Left lobe of liver (tissue), 2 donors: ENCODE measurements around the gene MFSD6. TPM values are rescaled to one million over a fixed set of nuclear protein-coding genes. Genes with fewer than 3 reads are reported as not detected.

Experiments used
- ATAC-seq: fragments of 200-7000 bp; cut with Tn5 transposase; one replicate; pipeline ENCODE4 v1.9.1; 2020; ENCODE audit warnings: mild to moderate bottlenecking, moderate library complexity
- DNase-seq: peaks from one replicate; pipeline ENCODE4 v3.0.0-alpha.2; 2020; ENCODE audit warnings: low spot score
- total RNA-seq: library from RNA; stranded (reverse); gene quantifications from one replicate; pipeline ENCODE4 v1.2.1, GENCODE V29; 2021
- donor health status: DM: no; HTN: no; CAD: no; lungs with moderate emphysema.
- donor health status: DM: no; HTN: yes; CAD: no.

MFSD6 gene
- total RNA-seq, 1 donor from 2014 or later = 1.9 TPM

GRCh38 chr2:190432567-190433231, 24.5 kb downstream of the MFSD6 start:
- DNase-seq (no peak), ATAC-seq (no peak)

GRCh38 chr2:190435031-190435670, 27.0 kb downstream of the MFSD6 start:
- ATAC-seq = no peak

DNA sequence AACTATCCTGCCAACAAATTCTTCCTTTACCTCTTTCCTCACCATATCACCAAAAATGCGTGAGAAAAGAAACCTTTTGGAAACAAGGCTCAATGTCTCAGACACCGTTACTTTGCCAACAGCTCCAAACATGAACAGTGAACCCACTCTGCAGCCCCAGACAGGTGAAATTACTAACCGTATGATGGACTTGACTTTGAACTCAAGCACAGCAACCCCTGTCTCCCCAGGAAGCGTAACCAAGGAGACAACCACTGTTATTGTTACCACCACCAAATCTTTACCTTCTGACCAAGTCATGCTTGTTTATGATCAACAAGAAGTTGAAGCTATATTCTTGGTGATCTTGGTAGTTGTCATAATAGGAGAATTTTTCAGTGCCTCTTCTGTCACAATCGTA, 28.4 kb downstream of the MFSD6 start:
- DNase-seq = no peak
- ATAC-seq = no peak

More at GRCh38 chr2:190435031-190435670, 27.0 kb downstream of the MFSD6 start:
- DNase-seq = no peak

GRCh38 chr2:190440113-190440512, 32.0 kb downstream of the MFSD6 start:
- DNase-seq = no peak
- no peak for ATAC-seq

GRCh38 chr2:190441564-190441963, 33.4 kb downstream of the MFSD6 start:
- DNase-seq = no peak
- no peak for ATAC-seq

DNA sequence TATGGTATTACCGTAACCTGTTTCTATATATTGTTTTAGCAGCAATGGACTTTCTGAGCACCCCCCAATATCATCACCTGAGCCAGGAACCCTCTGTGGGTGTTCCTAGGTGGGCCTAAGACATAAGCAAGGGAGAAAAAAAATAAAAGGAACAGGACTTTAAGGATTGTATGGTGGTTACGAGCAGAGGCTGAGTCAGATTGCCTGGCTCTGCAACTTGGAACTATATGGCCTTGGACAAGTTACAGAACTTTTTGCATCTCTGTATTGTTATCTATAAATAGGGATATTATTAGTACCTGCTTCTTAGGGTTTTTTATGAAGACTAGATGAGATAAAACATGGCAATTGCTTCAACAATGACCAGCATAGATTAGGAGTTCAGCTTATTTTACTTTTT, 34.9 kb downstream of the MFSD6 start:
- ATAC-seq = no peak
- no peak for DNase-seq

GRCh38 chr2:190443778-190444481, 35.8 kb downstream of the MFSD6 start:
- no peak for DNase-seq
- no peak for ATAC-seq

- ATAC-seq = no peak
- DNase-seq = no peak
Observed at GRCh38 chr2:190444976-190445375, 36.8 kb downstream of the MFSD6 start.

GRCh38 chr2:190446193-190446592, 38.0 kb downstream of the MFSD6 start:
- ATAC-seq = no peak

GRCh38 chr2:190446750-190447516, 38.8 kb downstream of the MFSD6 start:
- ATAC-seq (no peak), DNase-seq (no peak)

More at GRCh38 chr2:190446193-190446592, 38.0 kb downstream of the MFSD6 start:
- DNase-seq = no peak

GRCh38 chr2:190447766-190448165, 39.6 kb downstream of the MFSD6 start:
- ATAC-seq (no peak), DNase-seq (no peak)

DNA sequence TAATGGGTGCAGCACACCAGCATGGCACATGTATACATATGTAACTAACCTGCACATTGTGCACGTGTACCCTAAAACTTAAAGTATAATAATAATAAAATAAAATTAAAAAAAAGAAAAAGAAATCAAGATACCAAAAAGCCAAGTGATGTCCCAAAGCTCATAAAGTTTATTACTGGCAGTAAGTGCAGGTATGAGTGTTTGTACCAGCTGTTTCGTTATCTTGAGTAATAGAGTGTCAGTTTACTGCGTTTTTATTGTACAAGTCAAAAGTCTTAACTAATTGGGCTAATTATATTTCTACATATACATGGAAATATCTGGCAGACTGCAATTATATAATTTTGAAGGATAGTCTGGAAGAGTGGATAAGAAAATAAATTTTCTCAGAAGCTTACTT, 41.8 kb downstream of the MFSD6 start:
- DNase-seq = no peak
- no peak for ATAC-seq

GRCh38 chr2:190450363-190450762, 42.2 kb downstream of the MFSD6 start:
- ATAC-seq (no peak), DNase-seq (no peak)

GRCh38 chr2:190451561-190452176, 43.5 kb downstream of the MFSD6 start:
- no peak for ATAC-seq

DNA sequence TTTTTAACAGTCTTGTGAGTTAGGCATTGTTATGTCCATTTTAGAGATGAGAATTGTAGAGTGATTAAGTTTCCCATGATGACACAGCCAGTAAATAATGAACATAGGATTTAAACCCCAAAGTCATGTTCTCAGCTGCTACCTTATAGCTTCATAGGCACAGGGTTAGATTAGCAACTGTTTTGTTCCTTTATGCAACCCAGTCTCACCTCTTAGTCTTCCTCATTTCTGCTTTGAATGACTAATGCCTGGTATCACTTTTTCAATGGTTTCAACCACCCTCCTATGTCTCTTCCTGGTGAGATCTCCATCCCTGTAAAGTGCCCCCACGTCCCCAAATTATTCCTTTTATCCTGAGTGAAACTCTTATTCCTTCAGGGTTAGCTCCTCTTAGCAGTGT, 44.3 kb downstream of the MFSD6 start:
- DNase-seq = no peak
- ATAC-seq = no peak

More at GRCh38 chr2:190451561-190452176, 43.5 kb downstream of the MFSD6 start:
- DNase-seq = no peak

- DNase-seq (no peak), ATAC-seq (no peak)
Observed at GRCh38 chr2:190454795-190455194, 46.6 kb downstream of the MFSD6 start.

DNA sequence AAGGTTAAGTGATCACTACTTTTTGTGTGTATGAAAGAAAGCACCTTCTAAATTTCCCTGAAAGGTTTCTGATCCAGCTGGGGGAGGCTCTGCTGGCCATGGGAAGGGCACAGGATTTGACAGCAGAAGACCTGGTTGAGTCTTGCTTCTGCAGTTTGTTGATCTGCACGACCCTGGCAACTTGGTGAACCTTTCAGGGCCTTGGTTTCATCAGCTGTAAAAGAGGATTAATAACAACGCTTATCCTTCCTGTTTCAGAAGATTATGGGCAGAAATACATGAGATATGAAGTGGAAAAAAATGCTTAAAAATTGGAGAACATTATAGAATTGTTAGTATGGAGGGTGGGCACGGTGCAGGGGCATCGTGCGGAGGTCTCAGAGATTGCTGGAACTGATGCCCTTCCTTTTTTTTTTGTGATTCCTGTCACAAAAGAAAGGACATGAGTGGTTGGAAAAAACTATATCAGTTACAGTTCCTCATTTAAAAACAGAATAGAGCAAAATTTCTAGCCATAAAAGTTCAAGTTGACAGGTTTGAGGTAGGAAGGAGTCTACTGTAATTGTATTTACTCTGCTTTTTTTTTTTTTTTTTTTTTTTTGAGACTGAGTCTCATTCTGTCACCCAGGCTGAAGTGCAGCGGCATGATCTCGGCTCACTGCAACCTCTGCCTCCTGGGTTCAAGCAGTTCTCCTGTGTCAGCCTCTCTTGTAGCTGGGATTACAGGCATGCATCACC, 47.4 kb downstream of the MFSD6 start:
- ATAC-seq (no peak), DNase-seq (no peak)

DNA sequence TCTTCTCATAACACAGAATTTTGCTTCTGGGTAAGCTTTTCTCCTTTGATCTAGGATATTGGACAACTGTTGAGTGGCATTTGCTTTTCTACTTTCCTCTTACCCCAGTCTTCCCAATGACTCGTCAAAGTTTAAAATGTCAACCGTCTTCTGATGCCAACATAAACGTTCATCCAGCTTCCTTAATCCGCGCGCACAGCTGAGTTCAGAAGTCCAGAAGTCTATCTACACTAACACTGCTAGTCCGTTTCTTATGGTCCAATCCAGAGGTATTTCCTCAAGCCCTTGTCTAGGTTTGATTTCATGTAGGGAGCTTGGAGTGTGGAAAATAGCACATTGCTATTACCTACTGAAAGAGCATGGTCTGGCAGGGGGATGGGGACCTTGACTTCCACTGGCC, 48.7 kb downstream of the MFSD6 start:
- DNase-seq = no peak
- ATAC-seq = no peak

GRCh38 chr2:190457256-190457655, 49.1 kb downstream of the MFSD6 start:
- DNase-seq (no peak), ATAC-seq (no peak)
